Effector CD8-positive, alpha-beta T cell (primary cell): ENCODE data around the gene TBL1XR1.

Experiments
- DNase-seq: peaks from one replicate; lab custom pipeline; 2025; lab: John Stamatoyannopoulos, UW
- total RNA-seq, 4 experiments: gene quantifications; one replicate each; lab custom pipeline; 2026; lab: John Stamatoyannopoulos, UW

Gene TBL1XR1
- 242 to 294 (median 260) reads per million in 4 experiments for total RNA-seq

DNA sequence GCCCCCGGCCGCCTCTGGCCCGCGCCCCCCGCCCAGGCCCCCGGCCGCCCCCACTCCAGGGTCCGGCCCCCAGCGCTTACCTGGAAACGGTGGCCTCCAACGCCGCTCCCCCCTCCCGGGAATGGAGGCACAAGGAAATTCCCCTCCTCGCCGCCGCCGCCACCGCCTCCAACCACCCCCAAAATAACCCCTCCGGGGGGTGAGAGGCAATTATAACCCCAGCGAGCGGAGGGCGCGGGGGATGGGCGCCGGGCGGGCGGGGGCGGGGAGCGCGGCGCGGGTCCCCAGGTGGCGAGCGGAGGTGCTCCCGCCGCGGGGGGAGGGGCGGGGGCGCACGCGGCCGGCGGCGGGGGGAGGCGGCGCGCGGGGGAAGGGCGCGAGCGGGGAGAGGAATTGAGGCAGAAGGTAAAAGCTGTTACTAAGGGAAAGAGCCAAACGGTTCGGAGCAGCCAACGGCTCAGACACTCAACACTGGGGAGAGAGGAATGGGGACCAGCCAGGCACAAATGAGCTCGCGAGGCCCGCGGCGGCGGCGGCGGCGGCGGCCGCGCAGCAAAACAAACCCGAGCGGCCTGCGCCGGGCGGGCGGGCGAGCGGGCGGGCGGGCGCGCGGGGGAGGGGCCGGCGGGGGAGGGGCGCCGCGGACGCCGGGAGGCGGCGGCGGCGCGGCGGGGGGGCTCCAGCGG lies at the start of gene TBL1XR1:
Gene TBL1XR1 (minus strand): TSS at position 442 of the 686 bp plus-strand sequence. CDS start 132,505 bp downstream, outside the sequence.
- DNase-seq, result peak; percentile 73

GRCh38 chr3:177245250-177245649 lies 48.0 kb upstream of the TBL1XR1 start:
- no peak for DNase-seq

- no peak for DNase-seq
These were observed 47.3 kb upstream of the TBL1XR1 start for GRCh38 chr3:177244606-177245005.

GRCh38 chr3:177238686-177239216 lies 41.5 kb upstream of the TBL1XR1 start:
- no peak for DNase-seq

- no peak for DNase-seq
These were observed 39.9 kb upstream of the TBL1XR1 start for GRCh38 chr3:177237206-177237605.

DNA sequence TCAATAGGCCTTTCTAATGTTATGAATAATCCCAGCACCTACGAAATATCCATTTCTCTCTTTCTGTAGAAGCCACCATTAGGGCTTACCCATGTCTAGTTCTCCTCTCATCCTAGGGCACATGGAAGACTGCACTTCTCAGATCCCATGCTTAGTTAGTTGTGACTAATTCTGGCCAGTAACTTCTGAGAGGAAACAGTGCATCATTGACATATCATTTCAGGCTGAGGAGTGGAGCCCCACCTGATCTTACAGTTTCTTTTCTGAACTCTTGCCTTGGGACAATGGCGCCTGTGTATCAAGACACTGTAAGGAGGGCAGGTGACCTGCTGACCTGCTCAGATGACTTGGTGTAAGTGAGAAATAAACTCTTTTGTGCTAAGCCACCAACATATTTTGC lies 39.4 kb upstream of the TBL1XR1 start:
- DNase-seq, result no peak

DNA sequence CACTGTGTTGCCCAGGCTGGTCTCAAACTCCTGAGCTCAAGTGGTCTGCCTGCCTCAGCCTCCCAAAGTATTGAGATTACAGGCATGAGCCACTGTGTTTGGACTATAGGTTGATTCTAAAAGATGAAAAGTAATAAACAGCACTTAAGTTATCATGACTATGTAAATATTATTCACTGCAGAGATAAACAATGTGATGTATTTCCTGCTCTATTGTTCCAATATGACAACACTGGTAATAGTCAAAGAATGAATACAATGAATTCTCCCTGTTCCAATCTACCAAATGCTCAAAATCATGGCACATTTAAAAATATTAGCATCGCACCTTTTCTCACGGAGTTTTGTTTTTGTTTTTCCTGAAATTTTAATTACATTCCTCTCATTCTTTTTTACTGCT lies 36.8 kb upstream of the TBL1XR1 start:
- DNase-seq, result no peak

- DNase-seq, result no peak
These were observed 34.0 kb upstream of the TBL1XR1 start for GRCh38 chr3:177231242-177231641.

GRCh38 chr3:177230641-177231040 lies 33.4 kb upstream of the TBL1XR1 start:
- no peak for DNase-seq

DNA sequence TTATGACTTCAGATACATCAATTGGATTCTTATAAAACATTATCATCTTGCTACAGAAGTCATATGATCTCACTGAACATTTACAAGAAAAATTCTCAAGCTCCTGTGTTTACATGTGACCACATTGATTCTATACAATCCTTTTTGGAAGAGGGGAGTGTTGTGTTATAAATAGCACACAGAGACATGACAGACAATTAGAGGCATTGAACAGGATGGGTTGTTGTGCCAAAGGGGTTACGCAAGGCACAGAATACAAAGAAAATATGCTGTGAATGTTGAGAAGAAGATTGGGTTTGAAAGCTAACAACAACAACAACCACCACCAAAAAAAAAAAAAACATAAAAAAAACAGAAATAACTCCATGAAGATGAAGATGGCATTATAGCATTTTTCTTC lies 32.5 kb upstream of the TBL1XR1 start:
- no peak for DNase-seq

GRCh38 chr3:177228601-177229190 lies 31.4 kb upstream of the TBL1XR1 start:
- no peak for DNase-seq

DNA sequence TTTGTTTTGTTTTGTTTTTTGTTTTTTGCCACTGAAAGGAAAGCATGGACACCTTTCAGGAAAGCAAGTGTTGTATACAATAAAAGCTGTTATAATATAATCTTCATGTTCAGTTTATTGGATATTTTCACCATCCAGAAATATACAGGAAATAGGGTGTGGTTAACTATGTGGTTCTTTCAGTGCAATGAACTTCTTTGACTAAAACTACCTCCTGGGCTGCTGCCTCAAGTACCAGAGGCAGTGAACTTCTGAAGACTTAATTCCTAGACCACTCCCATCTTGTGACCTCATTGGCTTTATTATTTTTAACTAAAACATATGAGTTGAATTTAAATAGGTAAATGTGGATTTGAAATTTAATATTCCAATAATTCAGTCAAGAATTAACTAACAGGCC lies 27.1 kb upstream of the TBL1XR1 start:
- DNase-seq, result no peak

- DNase-seq, result no peak
These were observed 24.5 kb upstream of the TBL1XR1 start for GRCh38 chr3:177221744-177222143.

GRCh38 chr3:177220136-177220974 lies 23.1 kb upstream of the TBL1XR1 start:
- DNase-seq, result no peak

- no peak for DNase-seq
These were observed 16.7 kb upstream of the TBL1XR1 start for GRCh38 chr3:177213801-177214535.

GRCh38 chr3:177212756-177213155 lies 15.5 kb upstream of the TBL1XR1 start:
- DNase-seq, result no peak

- no peak for DNase-seq
These were observed 15.0 kb upstream of the TBL1XR1 start for GRCh38 chr3:177212278-177212610.

DNA sequence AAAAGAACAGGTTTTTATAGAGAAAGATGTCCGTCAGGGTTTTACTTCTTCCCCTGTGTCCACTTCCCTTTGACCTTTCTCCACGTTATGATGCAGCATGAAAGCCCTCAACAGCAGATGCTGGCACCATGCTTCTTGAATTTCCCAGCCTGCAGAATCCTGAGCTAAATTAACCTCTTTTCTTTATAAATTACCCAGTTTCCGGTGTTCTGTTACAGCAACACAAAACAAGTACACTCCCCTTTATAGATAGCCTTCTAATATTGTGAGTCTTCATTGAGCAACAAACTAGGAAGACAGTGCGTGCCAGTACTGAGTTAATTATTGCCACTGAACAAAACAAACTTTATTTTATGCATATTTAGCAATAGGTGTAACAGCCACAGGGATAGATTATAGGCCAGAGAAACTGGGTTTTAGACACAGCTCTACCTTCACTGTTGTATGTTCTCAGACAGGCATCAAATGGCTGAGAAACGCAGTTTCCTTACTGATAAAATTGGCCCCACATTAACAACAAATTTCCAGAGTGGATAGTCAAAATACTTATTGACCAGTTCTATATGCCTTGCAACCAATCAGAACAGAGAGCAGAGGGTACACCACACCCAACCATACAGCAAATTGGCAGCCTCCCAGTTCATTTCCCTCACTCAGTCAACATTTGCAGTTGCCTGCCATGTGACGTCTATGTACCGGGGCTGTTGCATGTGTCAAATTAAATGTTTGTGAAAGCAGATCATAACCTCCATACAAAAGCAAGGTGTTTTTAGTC lies 14.4 kb upstream of the TBL1XR1 start:
- DNase-seq, result no peak

- DNase-seq, result no peak
These were observed 13.6 kb upstream of the TBL1XR1 start for GRCh38 chr3:177210744-177211502.

- DNase-seq, result no peak
These were observed 12.2 kb upstream of the TBL1XR1 start for GRCh38 chr3:177209509-177209908.
